IgD-negative memory B cell (primary cell): Measurements from ENCODE around the gene NFKBIE. TPM values are rescaled to one million over a fixed set of nuclear protein-coding genes. Genes with fewer than 3 reads are reported as not detected.

ENCODE experiments used
- H3K27ac Mint-ChIP-seq, 3 donors: one replicate each; pipeline ENCODE4 v1.8.0; 2020 to 2022; ENCODE audit warnings: mild to moderate bottlenecking in 3 of 3, mixed read lengths in 3 of 3, moderate library complexity in 1 of 3
- H3K27me3 Mint-ChIP-seq: one replicate; pipeline ENCODE4 v1.8.0; 2021; ENCODE audit warnings: mixed read lengths
- H3K36me3 Mint-ChIP-seq: one replicate; pipeline ENCODE4 v1.8.0; 2020; ENCODE audit warnings: mild to moderate bottlenecking, mixed read lengths
- H3K4me1 Mint-ChIP-seq, 3 donors: one replicate each; pipeline ENCODE4 v1.8.0; 2020 to 2022; ENCODE audit warnings: mixed read lengths in 3 of 3, mild to moderate bottlenecking in 1 of 3
- H3K4me3 Mint-ChIP-seq, 4 donors: one replicate each; pipeline ENCODE4 v1.8.0; 2020 to 2022; ENCODE audit warnings: mild to moderate bottlenecking in 4 of 4, mixed read lengths in 4 of 4, moderate library complexity in 3 of 4
- H3K9me3 Mint-ChIP-seq, 3 donors: one replicate each; pipeline ENCODE4 v1.8.0; 2020 to 2021; ENCODE audit warnings: mixed read lengths in 3 of 3, mild to moderate bottlenecking in 1 of 3
- polyA plus RNA-seq: library from polyadenylated mRNA; unstranded; fragments of 300-500 nt; fragmentation: Illumina TruSeq; gene quantifications from one replicate; pipeline ENCODE4 v1.2.3, GENCODE V29; 2021

Gene NFKBIE
- polyA plus RNA-seq, 1 donor from 2014 or later: 23.5 TPM

DNA sequence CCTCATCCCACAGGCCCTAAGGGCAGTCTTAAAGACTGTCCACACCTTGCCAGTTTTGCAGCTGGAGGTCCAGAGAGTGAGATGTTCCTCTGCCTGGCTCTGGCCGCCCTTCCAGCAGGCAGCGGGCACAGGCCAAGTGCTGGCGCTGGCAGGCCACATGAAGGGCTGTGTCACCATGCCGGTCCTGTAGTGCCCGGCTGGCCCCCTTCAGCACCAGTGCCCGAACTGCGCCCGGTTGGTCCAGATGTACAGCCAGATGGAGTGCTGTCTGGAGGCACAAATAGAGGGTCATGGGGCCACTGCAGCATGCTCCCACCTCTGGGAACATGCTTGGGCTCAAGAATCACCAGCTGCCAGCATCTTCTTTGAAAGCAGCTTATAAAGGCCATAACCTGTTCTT, 3.8 kb downstream of the NFKBIE start:
- peaks cover 45 to 55% (median 46%) of the 10 kb centered on the region in 3 donors for H3K4me1 Mint-ChIP-seq
- H3K36me3 Mint-ChIP-seq: peaks cover 7% of the 10 kb centered on the region
- H3K27me3 Mint-ChIP-seq: peaks cover 5% of the 10 kb centered on the region
- peak overlapping the region in 3 of 4 donors; percentile 76 to 100 (median 97) for H3K4me3 Mint-ChIP-seq
- no peaks in the 10 kb centered on the region for H3K9me3 Mint-ChIP-seq
- H3K27ac Mint-ChIP-seq: peak overlapping the region; percentile 99 to 100 (median 99)

DNA sequence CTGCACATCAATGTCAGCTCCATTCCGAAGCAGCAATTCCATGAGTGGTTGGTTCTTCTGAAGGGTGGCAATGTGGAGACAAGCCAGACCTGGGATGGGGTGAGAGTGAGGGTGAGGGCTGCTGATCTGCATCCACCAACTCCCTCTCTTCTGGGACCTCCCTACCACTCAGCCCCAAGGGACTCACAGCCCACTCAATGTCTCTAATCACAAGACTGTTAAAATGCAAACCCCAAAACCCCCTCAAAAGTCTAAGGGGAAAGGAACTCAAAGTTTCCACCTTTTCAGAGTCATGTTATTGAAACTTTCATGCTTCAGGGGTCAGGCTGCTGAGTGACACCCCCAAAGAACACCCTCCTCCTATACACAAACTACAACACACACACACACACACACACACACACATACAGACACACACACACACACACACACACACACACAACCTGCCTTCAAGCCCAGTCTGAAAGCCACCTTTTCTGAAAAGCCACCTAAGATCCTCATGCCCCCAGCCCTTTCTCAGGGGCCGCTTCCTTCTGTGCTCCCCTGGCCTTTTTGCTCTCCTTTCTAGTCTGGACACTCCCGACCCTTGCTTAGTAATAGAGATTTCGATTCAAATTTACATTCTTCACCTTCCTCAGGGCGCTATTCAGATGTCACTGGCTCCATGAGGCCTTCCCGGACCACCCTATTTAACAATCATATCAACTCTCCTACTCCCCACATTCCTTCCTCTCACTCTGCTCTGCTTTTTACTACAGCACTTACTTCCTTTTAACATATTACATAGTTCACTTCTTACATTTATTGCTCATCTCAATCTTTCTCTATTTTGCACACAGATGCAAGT, 4.7 kb downstream of the NFKBIE start:
- H3K36me3 Mint-ChIP-seq: peaks cover 7% of the 10 kb centered on the region

DNA sequence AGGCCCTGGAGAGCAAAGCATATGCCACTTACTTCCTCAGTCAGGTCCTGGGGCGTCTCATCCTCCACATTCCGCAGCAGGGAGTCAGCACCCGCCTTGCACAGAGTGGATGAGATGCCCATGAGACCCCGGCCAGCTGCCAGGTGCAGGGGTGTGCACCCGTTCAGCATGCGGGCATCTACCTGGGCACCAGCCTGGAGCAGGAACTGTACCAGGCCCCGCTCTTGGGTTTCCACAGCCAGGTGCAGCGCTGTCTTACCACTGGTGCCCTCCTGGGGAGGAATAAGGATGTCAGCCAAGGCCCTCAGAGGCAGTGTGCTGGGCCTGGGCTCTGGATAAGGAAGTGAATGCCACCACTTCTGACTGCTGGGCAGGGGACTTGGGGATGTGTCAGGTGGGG, 5.3 kb downstream of the NFKBIE start:
- H3K9me3 Mint-ChIP-seq: no peaks in the 10 kb centered on the region
- peaks cover 3% of the 10 kb centered on the region for H3K27me3 Mint-ChIP-seq
- H3K4me3 Mint-ChIP-seq: peak overlapping the region in 2 of 4 donors; percentile 83 to 97
- peaks cover 7% of the 10 kb centered on the region for H3K36me3 Mint-ChIP-seq
- peaks cover 48 to 63% (median 55%) of the 10 kb centered on the region in 3 donors for H3K4me1 Mint-ChIP-seq
- H3K27ac Mint-ChIP-seq: peak overlapping the region; percentile 99

More for the DNA sequence above, 4.7 kb downstream of the NFKBIE start:
- H3K27me3 Mint-ChIP-seq: peaks cover 3% of the 10 kb centered on the region
- H3K27ac Mint-ChIP-seq: peak overlapping the region; percentile 93 to 99 (median 99)
- peak overlapping the region; percentile 66 to 97 (median 75) for H3K4me3 Mint-ChIP-seq
- no peaks in the 10 kb centered on the region for H3K9me3 Mint-ChIP-seq
- H3K4me1 Mint-ChIP-seq: peaks cover 42 to 57% (median 49%) of the 10 kb centered on the region in 3 donors

DNA sequence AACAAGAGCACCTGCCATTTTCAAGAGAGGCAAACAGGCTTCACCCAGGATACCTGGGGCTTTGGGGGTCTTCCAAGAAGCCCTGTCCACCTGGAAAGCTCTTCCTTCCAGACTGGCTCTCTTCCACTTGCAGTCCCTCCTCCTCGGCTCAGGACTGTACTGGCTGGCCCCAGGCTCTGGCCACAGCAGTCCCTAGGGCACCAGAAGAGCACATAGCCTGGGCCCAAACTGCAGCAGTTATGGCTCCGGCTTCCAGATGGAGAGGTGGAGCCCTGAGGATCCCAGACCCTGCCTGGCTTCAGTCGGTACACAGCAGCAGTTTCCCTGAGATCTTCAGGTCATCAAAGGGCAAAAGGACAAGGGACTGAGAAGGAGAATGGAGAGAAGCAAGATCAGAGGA, 6.4 kb downstream of the NFKBIE start:
- Mint-ChIP-seq H3K36me3 (peaks cover 9% of the 10 kb centered on the region), H3K27me3 (peaks cover 3% of the 10 kb centered on the region), H3K4me3 (peak overlapping the region; percentile 67 to 97 (median 85)), H3K4me1 (peaks cover 50 to 68% (median 51%) of the 10 kb centered on the region in 3 donors), H3K9me3 (no peaks in the 10 kb centered on the region), H3K27ac (peak overlapping the region; percentile 93 to 99 (median 99))

DNA sequence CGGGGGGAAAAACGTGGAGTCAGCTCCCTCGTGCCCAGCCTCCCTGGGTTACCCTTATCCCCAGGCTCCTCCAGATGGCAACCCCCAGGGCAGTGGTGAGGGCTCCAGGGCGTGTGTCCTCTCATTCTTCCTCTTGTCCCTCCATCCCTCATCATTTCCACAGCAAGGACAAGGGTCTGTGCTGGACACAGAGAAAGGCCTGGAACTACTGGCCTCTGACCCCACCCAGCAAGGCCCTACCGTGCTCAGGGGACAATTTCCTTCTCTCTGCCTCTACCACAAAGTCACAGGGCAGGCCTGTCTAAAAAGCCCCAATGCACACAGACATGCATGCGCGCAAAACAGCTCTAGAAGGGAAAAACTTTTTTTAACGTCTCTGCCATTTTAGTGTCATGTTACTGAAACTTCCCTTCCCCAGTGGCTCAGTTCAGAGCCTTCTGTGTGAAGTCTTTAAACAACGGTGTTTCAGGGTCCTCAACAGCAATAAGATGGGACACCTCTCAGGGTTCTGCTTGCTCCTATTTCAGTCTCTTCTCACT, 7.0 kb downstream of the NFKBIE start:
- Mint-ChIP-seq H3K27ac (peak overlapping the region; percentile 93 to 99 (median 99)), H3K27me3 (peaks cover 3% of the 10 kb centered on the region), H3K4me1 (peaks cover 52 to 72% (median 53%) of the 10 kb centered on the region in 3 donors), H3K36me3 (peaks cover 9% of the 10 kb centered on the region), H3K9me3 (no peaks in the 10 kb centered on the region), H3K4me3 (peak overlapping the region; percentile 76 to 97 (median 92))

DNA sequence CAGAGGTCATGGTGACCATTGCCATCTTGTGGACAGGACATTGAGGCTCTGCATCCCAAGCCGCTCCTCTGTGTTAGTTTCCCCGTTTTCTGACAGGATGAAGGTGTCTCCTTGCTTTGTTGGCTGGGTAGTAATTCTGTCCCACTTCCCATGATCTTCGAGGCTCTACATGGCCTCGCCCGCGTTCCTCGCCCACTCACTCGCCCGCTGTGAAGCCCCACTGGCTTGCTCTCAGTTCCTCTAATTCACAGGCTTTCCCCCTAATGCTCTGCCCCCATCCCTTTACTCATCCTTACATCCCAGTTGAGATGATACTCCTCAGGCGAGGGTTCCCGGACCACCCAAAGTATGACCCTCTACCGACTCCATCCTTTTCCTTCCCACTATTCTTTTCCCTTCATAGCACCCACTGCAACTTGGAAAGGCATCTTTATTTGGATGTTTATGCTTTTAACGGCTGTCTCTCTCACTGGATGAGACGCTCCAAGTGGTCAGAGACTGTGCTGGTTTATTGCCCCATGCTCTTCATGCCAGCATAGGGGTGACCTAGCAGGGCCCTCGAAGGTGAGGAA, 7.5 kb downstream of the NFKBIE start:
- peaks cover 10% of the 10 kb centered on the region for H3K36me3 Mint-ChIP-seq
- peaks cover 3% of the 10 kb centered on the region for H3K27me3 Mint-ChIP-seq
- peak overlapping the region; percentile 91 to 97 (median 93) for H3K4me3 Mint-ChIP-seq
- H3K27ac Mint-ChIP-seq: peak overlapping the region; percentile 93 to 99 (median 99)
- peaks cover 50 to 76% (median 52%) of the 10 kb centered on the region in 3 donors for H3K4me1 Mint-ChIP-seq
- no peaks in the 10 kb centered on the region for H3K9me3 Mint-ChIP-seq

DNA sequence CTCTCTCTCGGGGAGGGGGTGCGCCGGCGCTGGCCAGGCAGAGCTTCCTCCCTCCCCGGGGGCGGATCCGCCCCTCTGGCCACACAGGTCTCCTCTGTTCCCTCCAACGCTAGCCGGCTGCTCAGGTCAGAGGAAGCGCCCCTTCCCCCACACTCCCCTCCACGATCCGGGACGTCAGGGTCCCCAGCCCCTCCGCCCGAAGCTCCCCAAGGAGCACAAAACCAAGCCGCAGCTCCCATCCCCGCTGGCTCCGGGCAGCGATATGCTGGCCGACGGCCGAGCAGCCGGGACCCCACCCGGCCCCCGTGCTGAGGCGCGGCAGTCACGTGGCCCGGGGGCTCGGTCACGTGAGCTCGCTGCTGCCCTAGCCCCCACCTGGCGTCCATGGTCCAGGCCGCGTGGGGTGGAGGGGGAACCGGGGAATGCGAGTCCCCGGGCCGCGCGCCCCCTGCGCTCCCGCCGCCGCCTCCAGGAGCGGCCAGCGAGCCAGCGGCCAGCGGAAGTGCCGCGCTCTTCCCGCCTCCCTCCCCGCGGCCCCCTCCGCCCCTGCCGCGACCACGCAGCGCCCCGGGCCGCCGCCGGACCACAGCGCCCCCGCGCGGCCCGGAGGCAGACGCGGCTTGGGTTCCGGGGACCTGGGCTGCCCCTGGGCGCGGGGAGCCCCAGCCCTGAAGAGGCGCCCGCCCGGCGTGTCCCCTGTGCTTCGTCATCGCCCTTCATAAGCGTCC, 8.2 kb downstream of the NFKBIE start, which contains the start of gene SLC35B2:
Gene SLC35B2 (minus strand): TSS at position 504 of the 728 bp plus-strand sequence. CDS start 118 bp downstream, at position 386.
- Mint-ChIP-seq H3K4me1 (peaks cover 48 to 73% (median 50%) of the 10 kb centered on the region in 3 donors), H3K27ac (peak within 1 kb of the TSS; percentile 93 to 99 (median 99)), H3K36me3 (peaks cover 10% of the 10 kb centered on the region), H3K4me3 (peak within 1 kb of the TSS; percentile 91 to 97 (median 94)), H3K27me3 (peaks cover 3% of the 10 kb centered on the region), H3K9me3 (no peaks in the 10 kb centered on the region)

DNA sequence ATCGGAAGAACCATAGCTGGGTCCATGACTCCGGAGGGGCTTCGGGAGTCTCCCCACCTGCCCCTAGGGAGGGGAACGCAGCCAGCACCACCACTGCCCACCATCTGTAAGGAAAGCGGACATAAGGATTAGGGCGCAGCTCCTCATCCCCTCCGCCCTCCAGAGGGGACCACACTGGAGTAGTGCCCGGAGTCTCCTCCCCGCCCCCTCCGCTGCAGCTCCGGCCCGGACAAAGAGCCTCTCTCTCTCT, 8.7 kb downstream of the NFKBIE start:
- Mint-ChIP-seq H3K27ac (peak overlapping the region; percentile 88 to 98 (median 93)), H3K27me3 (peaks cover 3% of the 10 kb centered on the region), H3K4me1 (peaks cover 48 to 74% (median 52%) of the 10 kb centered on the region in 3 donors), H3K36me3 (peaks cover 10% of the 10 kb centered on the region), H3K4me3 (peak overlapping the region; percentile 87 to 95 (median 92)), H3K9me3 (no peaks in the 10 kb centered on the region)

DNA sequence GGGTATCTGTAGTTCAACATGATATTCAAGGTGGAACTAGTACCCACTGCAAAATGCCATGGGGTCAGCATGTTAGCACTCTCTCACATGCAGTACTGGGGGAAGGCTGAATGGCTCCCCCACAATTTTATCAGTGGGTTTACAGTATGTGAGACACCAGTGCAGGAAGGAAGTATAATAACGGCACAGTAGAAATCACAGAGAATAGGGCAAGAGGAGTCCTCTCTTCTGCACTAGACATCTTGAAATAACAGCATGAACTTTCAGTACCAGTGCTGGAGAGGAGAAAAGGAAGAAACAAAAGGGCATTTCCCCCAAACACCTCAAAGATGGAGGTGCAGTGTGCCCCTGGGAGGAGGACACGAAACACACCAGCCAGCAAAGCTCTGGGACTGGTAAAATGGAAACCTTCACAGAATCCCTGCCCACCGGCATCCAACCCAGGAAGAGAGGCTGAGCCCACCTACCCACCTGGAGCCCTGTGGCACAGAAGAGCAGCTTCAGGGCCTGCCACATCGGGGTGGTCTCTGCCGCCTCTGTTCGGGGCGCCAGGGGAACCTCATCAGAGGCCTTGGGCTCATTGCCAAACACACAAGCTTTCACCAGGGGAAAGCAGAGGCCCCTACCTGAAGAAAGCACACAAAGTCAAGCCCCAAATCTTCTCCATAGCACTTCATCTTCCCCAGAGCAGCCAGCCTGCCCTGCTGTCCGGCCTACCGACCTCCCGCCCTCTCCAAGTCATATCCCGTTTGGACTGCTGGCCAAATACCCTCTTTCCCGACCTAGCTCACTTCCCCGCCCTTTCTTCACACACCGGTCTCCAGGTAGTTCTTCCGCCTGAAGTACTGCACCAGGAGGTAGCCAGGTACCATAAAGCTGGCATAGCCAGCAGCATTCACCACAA, 9.2 kb downstream of the NFKBIE start:
- Mint-ChIP-seq H3K27me3 (peaks cover 3% of the 10 kb centered on the region), H3K4me3 (peak overlapping the region; percentile 87 to 95 (median 92)), H3K9me3 (no peaks in the 10 kb centered on the region), H3K27ac (peak overlapping the region; percentile 88 to 98 (median 93)), H3K36me3 (peaks cover 10% of the 10 kb centered on the region), H3K4me1 (peaks cover 45 to 70% (median 51%) of the 10 kb centered on the region in 3 donors)

DNA sequence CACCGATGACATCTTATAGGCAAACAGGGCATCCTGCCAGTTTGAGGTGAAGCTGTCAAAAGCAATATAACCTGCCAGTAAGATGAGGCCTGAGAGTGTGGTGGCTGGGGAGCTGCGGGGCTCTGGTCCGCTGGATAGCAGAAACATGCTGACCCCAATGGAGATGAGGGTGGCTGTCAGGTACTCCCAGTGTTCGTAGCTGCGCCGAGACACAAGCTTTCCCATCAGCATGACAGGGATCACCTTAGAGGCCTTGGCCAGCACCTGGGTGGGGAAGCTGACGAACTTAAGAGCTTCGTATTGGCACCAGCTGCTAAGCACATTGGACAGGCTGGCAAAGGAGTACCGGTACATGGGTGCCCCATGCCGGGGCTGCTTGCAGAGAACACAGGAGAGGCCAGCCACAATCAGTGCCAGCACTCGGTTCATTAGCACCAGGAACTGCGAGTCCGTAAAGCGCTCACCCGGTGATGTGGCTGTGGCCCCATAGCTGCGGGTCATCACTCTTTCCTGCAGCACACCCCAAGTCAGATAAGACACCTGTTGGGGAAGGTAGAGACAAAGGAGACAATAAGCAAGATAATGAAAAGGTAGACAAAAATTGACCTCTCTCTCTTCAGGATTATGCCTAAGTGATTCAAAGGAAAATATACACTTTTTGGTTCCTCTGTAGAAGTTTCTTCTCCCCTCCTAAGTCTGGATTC, 10.1 kb downstream of the NFKBIE start:
- H3K27ac Mint-ChIP-seq: peak overlapping the region; percentile 88 to 98 (median 93)
- H3K4me3 Mint-ChIP-seq: peak overlapping the region; percentile 24 to 95 (median 90)
- H3K9me3 Mint-ChIP-seq: no peaks in the 10 kb centered on the region
- peaks cover 7% of the 10 kb centered on the region for H3K36me3 Mint-ChIP-seq
- peaks cover 3% of the 10 kb centered on the region for H3K27me3 Mint-ChIP-seq
- H3K4me1 Mint-ChIP-seq: peaks cover 40 to 67% (median 43%) of the 10 kb centered on the region in 3 donors

DNA sequence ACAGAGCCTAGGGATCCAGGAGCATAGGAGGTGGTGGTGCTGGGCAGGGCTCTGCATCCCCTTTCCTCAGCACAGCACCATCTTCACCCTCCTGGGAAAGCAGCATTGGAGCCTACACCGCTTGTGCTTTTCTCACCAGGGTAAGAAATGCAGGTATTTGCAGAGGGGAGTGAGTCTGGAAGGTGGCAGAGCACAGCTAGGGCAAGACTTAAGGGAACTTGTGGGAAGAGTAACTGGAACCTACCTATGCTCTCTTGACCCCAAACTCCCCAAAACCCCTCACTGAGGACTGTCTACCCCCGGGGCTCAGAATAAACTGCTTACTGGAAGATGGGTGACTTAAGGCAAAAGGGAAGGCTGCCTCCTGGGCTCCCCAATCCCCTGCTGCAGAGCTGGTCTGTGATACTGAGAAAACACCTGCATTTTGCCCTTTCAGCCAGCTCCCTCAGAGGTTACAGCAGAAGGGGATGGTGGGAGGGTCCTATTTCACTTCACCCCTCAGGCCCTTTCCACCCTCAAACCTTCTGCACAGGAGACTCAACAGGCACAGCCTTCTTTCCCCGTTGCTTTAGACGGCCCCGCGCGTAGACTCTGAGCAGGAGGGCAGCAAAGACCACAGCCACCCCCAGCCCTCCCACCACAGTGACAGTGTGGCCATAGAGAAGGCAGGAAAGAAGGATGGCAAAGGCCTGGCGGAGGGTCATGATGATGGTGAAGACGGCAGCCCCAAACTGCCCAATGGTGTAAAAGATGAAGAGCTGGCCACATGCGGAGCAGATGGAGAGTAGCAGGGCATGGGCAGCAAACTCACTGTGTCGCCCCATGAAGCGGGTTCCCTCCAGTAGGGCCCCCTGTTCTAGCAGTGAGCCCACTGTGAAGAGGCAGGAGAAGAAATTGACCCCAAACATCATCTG, 10.9 kb downstream of the NFKBIE start:
- H3K9me3 Mint-ChIP-seq: no peaks in the 10 kb centered on the region
- H3K4me1 Mint-ChIP-seq: peaks cover 46 to 71% (median 51%) of the 10 kb centered on the region in 3 donors
- H3K36me3 Mint-ChIP-seq: peaks cover 10% of the 10 kb centered on the region
- peak overlapping the region; percentile 14 to 98 (median 88) for H3K27ac Mint-ChIP-seq
- peaks cover 3% of the 10 kb centered on the region for H3K27me3 Mint-ChIP-seq
- peak overlapping the region; percentile 52 to 95 (median 58) for H3K4me3 Mint-ChIP-seq

DNA sequence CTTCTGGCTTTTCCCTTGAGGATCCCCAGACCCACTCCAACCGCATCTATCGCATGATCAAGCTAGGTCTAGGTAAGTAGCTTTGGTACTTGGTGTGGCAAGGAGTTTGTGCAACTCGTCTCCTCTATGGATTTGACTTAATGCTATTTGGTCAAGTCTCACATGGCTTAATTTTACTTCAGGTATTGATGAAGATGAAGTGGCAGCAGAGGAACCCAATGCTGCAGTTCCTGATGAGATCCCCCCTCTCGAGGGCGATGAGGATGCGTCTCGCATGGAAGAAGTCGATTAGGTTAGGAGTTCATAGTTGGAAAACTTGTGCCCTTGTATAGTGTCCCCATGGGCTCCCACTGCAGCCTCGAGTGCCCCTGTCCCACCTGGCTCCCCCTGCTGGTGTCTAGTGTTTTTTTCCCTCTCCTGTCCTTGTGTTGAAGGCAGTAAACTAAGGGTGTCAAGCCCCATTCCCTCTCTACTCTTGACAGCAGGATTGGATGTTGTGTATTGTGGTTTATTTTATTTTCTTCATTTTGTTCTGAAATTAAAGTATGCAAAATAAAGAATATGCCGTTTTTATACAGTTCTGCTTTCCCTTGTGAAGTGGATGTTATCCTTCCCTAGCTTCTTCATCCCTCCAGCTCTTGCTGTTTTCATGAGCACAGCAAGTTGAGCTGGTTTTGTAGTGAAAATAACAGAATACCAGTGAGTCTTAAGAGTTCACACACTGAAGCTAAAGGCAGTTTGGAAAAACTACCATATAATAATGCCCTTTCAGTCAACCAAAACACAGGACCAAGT, 11.8 kb downstream of the NFKBIE start:
- H3K36me3 Mint-ChIP-seq: peaks cover 8% of the 10 kb centered on the region
- H3K4me3 Mint-ChIP-seq: peak overlapping the region in 3 of 4 donors; percentile 18 to 95 (median 39)
- no peaks in the 10 kb centered on the region for H3K9me3 Mint-ChIP-seq
- peaks cover 3% of the 10 kb centered on the region for H3K27me3 Mint-ChIP-seq
- peaks cover 51 to 69% (median 53%) of the 10 kb centered on the region in 3 donors for H3K4me1 Mint-ChIP-seq
- peak overlapping the region; percentile 40 to 98 (median 93) for H3K27ac Mint-ChIP-seq
